Immature natural killer cell (primary cell): ENCODE measurements around the gene EID1. TPM values are rescaled to one million over a fixed set of nuclear protein-coding genes. Genes with fewer than 3 reads are reported as not detected.
"Not testable (repeated sequence)": the region's sequence is repeated elsewhere in the genome, so short reads cannot be mapped to it uniquely, and the experiment has no call there.

Experiments
- DNase-seq, 3 donors: peaks; one replicate each; pipeline ENCODE4 v3.0.0; 2022; ENCODE audit warnings: mixed read lengths in 1 of 3
- H3K27ac Mint-ChIP-seq, 6 donors: one replicate each; pipeline ENCODE4 v1.8.0; 2020; ENCODE audit warnings: mixed read lengths in 6 of 6, mild to moderate bottlenecking in 5 of 6, inconsistent platforms in 4 of 6, moderate library complexity in 3 of 6
- H3K27me3 Mint-ChIP-seq, 3 donors: one replicate each; pipeline ENCODE4 v1.8.0; 2020 to 2021; ENCODE audit warnings: low read depth in 3 of 3, mild to moderate bottlenecking in 3 of 3, mixed read lengths in 3 of 3, moderate library complexity in 3 of 3, inconsistent platforms in 1 of 3
- H3K36me3 Mint-ChIP-seq, 3 donors: one replicate each; pipeline ENCODE4 v1.8.0; 2020; ENCODE audit warnings: mixed read lengths in 3 of 3, inconsistent platforms in 2 of 3, mild to moderate bottlenecking in 2 of 3
- H3K4me1 Mint-ChIP-seq, 2 donors: one replicate each; pipeline ENCODE4 v1.8.0; 2020; ENCODE audit warnings: inconsistent platforms in 2 of 2, mild to moderate bottlenecking in 2 of 2, mixed read lengths in 2 of 2, moderate library complexity in 1 of 2
- H3K4me3 Mint-ChIP-seq, 5 donors: one replicate each; pipeline ENCODE4 v1.8.0; 2020; ENCODE audit warnings: mild to moderate bottlenecking in 5 of 5, mixed read lengths in 5 of 5, inconsistent platforms in 3 of 5, moderate library complexity in 3 of 5
- H3K9me3 Mint-ChIP-seq, 6 donors: one replicate each; pipeline ENCODE4 v1.8.0; 2020; ENCODE audit warnings: mild to moderate bottlenecking in 6 of 6, mixed read lengths in 6 of 6, inconsistent platforms in 4 of 6, moderate library complexity in 3 of 6
- polyA plus RNA-seq, 3 donors: library from polyadenylated mRNA; unstranded; fragments of 300-500 nt; fragmentation: Illumina TruSeq; gene quantifications; one replicate each; pipeline ENCODE4 v1.2.3, GENCODE V29; 2021

The EID1 gene
- polyA plus RNA-seq, 3 donors from 2014 or later: 189 to 227 (median 198) TPM

DNA sequence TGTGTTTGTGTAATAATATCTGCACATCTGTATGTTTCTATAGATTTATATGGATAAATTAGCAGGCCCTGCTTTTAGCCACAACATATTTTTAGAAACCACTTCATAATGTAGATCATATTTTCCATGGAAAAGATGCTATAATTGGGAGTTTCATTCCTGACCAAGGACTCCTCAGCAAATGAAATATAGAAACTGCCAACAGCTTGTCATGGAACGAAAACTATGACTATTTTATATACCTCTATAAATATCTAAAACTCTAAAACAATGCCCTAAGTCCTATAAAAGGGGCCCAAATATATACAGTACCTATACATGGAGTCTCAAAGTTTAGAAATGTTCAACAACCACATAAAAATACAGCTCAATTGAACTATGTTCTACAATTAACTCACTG lies 27.9 kb downstream of the EID1 start:
- Mint-ChIP-seq H3K9me3 (no peaks in the 10 kb centered on the region), H3K36me3 (no peaks in the 10 kb centered on the region), H3K4me1 (no peaks in the 10 kb centered on the region), H3K27me3 (peaks cover 3 to 7% (median 4%) of the 10 kb centered on the region in 3 donors), H3K27ac (no peak overlapping the region), H3K4me3 (no peak overlapping the region)
- DNase-seq: no peak

DNA sequence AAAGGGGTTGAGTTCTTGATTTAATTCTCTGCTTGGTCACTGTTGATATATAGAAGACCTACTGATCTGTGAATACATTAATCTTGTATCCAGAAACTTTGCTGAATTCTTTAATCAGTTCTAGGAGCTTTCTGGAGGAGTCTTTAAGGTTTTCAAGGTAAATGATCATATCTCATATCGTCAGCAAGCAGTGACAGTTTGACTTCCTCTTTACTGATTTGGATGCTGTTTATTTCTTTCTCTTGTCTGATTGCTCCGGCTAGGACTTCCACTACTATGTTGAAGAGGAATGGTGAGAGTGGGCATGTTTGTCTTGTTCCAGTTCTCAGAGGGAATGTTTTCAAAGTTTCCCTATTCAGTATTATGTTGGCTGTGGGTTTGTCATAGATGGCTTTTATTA lies 31.4 kb downstream of the EID1 start:
- not testable (repeated sequence) for H3K4me1 Mint-ChIP-seq, H3K9me3 Mint-ChIP-seq, H3K4me3 Mint-ChIP-seq, H3K27ac Mint-ChIP-seq, H3K36me3 Mint-ChIP-seq, DNase-seq
- peaks cover 3 to 11% (median 8%) of the 10 kb centered on the region in 3 donors for H3K27me3 Mint-ChIP-seq

DNA sequence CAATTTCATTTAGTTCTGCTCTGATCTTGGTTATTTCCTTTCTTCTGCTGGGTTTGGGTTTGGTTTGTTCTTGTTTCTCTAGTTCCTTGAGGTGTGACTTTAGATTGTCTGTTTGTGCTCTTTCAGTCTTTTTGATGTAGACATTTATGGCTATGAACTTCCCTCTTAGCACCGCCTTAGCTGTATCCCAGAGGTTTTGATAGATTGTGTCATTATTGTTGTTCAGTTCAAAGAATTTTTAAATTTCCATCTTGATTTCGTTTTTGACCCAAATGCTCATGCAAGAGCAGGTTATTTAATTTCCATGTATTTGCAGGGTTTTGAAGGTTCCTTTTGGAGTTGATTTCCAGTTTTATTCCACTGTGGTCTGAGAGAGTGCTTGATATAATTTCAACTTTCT lies 32.6 kb downstream of the EID1 start:
- H3K9me3 Mint-ChIP-seq, H3K36me3 Mint-ChIP-seq, DNase-seq, H3K4me3 Mint-ChIP-seq, H3K27ac Mint-ChIP-seq, H3K4me1 Mint-ChIP-seq: not testable (repeated sequence)
- H3K27me3 Mint-ChIP-seq: peaks cover 5 to 11% (median 8%) of the 10 kb centered on the region in 3 donors

DNA sequence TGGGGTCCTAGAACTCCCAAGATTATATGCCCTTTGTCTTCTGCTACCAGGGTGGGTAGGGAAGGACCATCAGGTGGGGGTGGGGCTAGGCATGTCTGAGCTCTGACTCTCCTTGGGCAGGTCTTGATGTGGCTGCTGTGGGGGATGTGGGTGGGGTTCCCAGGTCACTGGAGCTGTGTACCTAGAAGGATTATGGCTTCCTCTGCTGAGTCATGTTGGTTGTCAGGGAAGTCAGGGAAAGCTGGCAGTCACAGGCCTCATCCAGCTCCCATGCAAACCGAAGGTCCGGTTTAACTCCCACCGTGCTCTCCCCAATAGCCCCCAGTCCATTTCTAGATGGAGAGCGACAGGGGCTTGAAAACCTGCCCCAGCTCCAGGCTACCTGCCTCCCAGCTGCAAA lies 35.2 kb downstream of the EID1 start:
- Mint-ChIP-seq H3K4me3 (no peak overlapping the region), H3K9me3 (no peaks in the 10 kb centered on the region), H3K36me3 (peaks cover 0 to under 1% (median 0%) of the 10 kb centered on the region in 3 donors), H3K4me1 (no peaks in the 10 kb centered on the region), H3K27ac (no peak overlapping the region), H3K27me3 (peaks cover 5 to 12% (median 8%) of the 10 kb centered on the region in 3 donors)
- no peak for DNase-seq

DNA sequence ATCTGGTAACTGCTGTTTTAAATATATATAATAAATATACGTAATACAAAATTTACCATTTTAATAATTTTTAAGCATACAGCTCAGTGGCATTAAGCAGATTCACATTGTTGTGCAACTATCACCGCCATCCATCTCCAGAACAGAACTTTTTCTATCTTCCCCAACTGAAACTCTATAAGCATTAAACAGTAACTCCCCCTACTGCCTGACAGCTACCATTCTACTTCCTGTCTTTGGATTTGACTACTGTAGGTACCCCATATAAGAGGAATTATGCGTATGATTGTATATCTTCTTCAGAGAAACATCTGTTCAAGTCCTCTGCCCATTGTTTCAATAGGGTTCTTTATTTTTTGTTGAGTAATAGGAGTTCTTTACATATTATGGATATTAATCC lies 36.8 kb downstream of the EID1 start:
- no peaks in the 10 kb centered on the region for H3K9me3 Mint-ChIP-seq
- no peaks in the 10 kb centered on the region for H3K4me1 Mint-ChIP-seq
- H3K36me3 Mint-ChIP-seq: peaks cover 0 to 8% (median 0%) of the 10 kb centered on the region in 3 donors
- H3K27me3 Mint-ChIP-seq: peaks cover 5 to 11% (median 10%) of the 10 kb centered on the region in 3 donors
- H3K27ac Mint-ChIP-seq: no peak overlapping the region
- H3K4me3 Mint-ChIP-seq: no peak overlapping the region
- DNase-seq: no peak

DNA sequence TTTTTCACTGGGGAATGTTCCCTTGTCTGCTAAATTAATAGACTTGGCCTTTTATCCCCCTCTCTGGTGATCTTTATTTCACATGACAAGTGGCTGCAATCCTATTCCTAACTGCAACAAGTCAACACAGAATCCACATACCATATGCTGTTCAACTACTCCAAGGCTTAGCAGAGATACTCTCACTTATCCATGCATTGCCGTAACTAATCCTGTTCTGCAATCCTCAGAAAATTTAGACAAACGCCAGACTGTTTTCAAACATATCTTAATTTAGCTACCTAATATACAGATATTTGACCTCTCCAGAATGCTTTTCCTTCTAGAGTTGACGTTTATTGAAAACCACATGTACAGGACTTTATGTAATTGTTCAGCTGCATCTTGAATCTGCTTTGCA lies 37.9 kb downstream of the EID1 start:
- no peak overlapping the region for H3K27ac Mint-ChIP-seq
- no peaks in the 10 kb centered on the region for H3K9me3 Mint-ChIP-seq
- peaks cover 2 to 8% (median 7%) of the 10 kb centered on the region in 3 donors for H3K27me3 Mint-ChIP-seq
- no peak for DNase-seq
- no peak overlapping the region for H3K4me3 Mint-ChIP-seq
- H3K36me3 Mint-ChIP-seq: peaks cover 0 to 8% (median 0%) of the 10 kb centered on the region in 3 donors
- H3K4me1 Mint-ChIP-seq: no peaks in the 10 kb centered on the region

DNA sequence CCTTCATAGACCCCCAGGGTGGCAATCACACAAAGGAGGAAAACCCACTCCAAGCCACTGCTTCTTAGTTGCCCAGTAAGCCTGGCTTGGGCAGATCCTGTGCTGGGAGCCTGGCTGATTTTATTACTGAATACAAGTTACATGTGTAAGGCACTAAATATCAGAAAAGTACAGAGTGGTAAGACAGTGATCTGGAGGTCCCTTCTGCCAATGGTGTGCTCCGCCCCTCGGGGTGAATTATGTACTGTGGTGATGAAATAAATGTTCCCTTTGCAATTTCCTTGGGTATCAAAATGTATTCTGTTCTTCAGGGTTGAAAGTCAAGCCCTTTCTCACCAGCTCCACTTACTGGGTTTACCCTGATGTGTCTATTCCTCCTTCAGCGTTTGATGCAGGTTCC lies 38.8 kb downstream of the EID1 start:
- H3K36me3 Mint-ChIP-seq: peaks cover 0 to 8% (median 0%) of the 10 kb centered on the region in 3 donors
- no peak overlapping the region for H3K4me3 Mint-ChIP-seq
- no peak for DNase-seq
- H3K4me1 Mint-ChIP-seq: no peaks in the 10 kb centered on the region
- H3K27ac Mint-ChIP-seq: no peak overlapping the region
- H3K9me3 Mint-ChIP-seq: no peaks in the 10 kb centered on the region
- peaks cover 3 to 6% (median 5%) of the 10 kb centered on the region in 3 donors for H3K27me3 Mint-ChIP-seq

DNA sequence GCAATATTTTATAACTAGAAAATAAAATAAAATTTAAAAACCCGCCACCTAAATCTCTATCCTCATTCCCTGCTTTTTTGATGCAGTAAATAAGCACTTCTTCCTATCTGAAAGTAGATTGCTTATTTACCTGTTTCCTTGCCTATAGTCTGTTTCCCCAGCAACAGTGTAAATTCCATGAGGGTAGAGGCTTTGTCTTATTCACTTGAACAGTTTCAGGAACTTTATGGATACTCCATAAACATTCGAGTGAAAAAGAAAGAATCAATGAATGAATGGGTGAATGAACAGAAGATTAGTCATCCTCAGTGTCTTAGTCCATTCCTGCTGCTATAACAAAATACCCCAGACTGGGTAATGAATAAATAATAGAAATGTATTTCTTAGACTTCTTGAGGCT lies 44.1 kb downstream of the EID1 start:
- H3K4me1 Mint-ChIP-seq: no peaks in the 10 kb centered on the region
- no peak overlapping the region for H3K27ac Mint-ChIP-seq
- peaks cover 4% of the 10 kb centered on the region in 3 donors for H3K27me3 Mint-ChIP-seq
- DNase-seq: no peak
- H3K36me3 Mint-ChIP-seq: peaks cover 0 to 8% (median 0%) of the 10 kb centered on the region in 3 donors
- H3K4me3 Mint-ChIP-seq: no peak overlapping the region
- no peaks in the 10 kb centered on the region for H3K9me3 Mint-ChIP-seq

DNA sequence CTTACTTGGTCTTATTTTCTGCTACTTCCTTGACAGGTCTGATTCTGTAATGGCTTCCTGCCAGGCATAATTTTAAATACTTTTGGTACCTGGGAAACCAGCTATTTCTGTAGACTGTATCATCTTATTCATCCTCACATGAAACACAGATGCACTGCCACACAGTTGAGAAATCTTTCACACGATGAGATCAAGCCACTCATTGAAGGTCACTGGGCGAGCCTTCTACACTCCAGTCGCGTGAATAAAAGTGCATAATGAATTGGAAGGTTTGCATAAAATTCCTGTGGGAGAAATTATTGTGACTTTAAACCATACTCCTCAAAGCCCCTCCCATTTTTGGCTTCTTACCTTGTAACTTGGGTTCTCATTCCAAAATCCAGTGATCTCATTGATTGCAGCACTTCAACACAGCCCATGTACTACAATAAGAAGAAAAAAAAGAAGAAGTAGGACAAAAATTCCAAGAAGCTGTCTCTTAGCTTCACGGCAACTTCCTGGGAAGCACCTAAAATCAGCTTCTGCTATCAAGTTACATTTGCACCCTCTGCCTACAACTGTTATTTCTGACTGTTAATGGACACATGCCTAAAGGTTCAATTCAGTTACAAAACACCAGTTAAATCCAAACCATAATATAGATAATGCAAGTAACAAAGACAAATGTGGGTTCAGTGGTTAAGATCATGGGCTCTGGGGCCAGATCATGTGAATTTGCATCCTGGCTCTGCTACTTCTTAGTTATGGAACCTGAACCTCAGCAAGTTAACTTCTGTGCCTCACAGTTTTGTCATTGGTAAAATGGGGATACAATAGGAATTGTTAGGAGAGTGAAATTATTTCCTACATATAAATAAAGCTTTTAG lies 46.8 kb downstream of the EID1 start:
- H3K4me1 Mint-ChIP-seq: no peaks in the 10 kb centered on the region
- H3K9me3 Mint-ChIP-seq: no peaks in the 10 kb centered on the region
- H3K27ac Mint-ChIP-seq: no peak overlapping the region
- DNase-seq: no peak
- no peak overlapping the region for H3K4me3 Mint-ChIP-seq
- H3K36me3 Mint-ChIP-seq: no peaks in the 10 kb centered on the region
- peaks cover 3 to 4% (median 3%) of the 10 kb centered on the region in 3 donors for H3K27me3 Mint-ChIP-seq

DNA sequence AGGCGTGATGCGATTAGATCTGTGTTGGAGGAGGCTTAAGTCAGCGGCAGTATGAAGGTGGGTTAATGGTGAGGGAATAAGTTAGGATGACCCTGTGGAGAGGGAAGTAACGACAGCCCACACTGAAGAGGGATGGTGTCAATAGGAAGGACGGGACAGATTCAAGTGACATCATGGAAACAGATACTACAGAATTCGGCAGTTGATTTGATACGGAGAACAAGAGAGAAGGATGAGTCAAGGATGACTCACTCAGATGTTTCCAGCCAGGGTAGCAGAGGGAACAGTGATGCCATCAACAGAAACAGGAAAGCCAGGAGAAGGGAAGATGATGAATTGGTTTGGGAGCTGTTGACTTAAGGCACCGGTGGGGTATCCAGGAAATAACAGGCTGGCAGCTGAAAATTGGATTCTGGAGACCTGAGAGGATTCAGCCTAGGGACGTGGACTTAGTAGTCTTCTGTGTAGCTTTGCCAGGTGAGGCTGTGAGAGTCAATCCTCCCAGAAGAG lies 47.8 kb downstream of the EID1 start:
- no peaks in the 10 kb centered on the region for H3K36me3 Mint-ChIP-seq
- H3K27ac Mint-ChIP-seq: no peak overlapping the region
- no peaks in the 10 kb centered on the region for H3K4me1 Mint-ChIP-seq
- H3K9me3 Mint-ChIP-seq: no peaks in the 10 kb centered on the region
- H3K27me3 Mint-ChIP-seq: peaks cover under 1 to 4% (median 3%) of the 10 kb centered on the region in 3 donors
- no peak overlapping the region for H3K4me3 Mint-ChIP-seq
- DNase-seq: no peak

DNA sequence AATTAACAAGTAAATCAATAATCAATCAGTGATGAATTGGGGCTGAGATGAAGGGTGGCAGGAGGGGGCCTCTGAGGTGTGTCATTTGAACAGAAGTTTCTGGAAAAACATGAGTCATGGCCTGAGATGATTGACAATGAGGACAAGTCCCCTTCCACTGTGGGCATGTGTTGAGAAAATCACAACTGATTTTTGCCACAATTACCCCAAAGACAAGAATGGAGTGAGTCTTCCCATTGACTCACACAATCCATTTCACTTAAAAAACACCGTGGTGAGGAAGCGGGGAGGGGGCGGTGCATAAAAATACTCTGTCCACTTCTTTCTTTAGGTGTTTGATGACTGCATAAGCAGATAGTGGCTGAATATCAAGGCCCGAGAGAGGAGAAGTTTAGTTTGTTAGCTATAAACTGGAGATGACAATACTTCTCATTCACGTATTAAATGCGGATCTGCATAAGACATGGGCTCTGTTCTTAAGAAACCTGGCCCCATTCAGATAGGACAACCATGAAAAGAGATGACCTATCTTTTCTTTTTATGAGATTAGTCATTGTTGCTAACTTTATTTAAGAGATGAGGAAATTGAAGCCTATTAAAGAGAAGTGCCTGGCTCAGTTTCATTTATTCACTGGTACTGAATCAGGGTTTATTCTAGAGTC lies 51.1 kb downstream of the EID1 start:
- H3K27ac Mint-ChIP-seq: no peak overlapping the region
- no peaks in the 10 kb centered on the region for H3K4me1 Mint-ChIP-seq
- DNase-seq: no peak
- peaks cover 0 to 3% (median 0%) of the 10 kb centered on the region in 3 donors for H3K27me3 Mint-ChIP-seq
- no peak overlapping the region for H3K4me3 Mint-ChIP-seq
- H3K36me3 Mint-ChIP-seq: no peaks in the 10 kb centered on the region
- H3K9me3 Mint-ChIP-seq: no peaks in the 10 kb centered on the region

DNA sequence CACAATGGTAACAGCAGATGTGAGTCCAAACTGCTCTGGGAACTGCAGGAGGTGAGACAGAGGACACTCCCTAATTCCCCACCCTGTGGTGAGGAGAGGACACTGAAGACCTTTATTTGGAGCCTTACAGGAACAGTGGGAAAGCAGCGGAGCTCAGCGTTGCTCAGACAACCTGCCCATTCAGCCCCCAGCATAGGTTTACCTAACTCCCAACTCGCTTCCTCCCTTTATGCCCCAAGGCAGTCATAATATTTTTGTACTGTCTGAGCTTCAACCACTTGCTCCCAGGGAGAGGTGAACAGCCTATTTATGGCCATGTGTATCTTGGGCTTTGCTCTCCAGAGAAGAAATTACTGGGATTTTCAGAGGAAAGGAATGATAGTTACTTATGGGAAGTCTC lies 51.7 kb downstream of the EID1 start:
- no peak overlapping the region for H3K27ac Mint-ChIP-seq

More for the DNA sequence above, 51.7 kb downstream of the EID1 start:
- Mint-ChIP-seq H3K4me1 (no peaks in the 10 kb centered on the region), H3K9me3 (no peaks in the 10 kb centered on the region), H3K4me3 (no peak overlapping the region), H3K27me3 (peaks cover 0 to 3% (median 0%) of the 10 kb centered on the region in 3 donors), H3K36me3 (no peaks in the 10 kb centered on the region)
- no peak for DNase-seq
